IMR-90 (cell line): ENCODE data around the gene TAB2. TPM values are rescaled to one million over a fixed set of nuclear protein-coding genes. Genes with fewer than 3 reads are reported as not detected.

Experiments used
- ATAC-seq: fragments of 200-7000 bp; cut with Tn5 transposase; 2 replicates; pipeline ENCODE4 v1.9.1; 2020; ENCODE audit warnings: low read depth, mild to moderate bottlenecking, moderate library complexity
- BruUV-seq: library from RNA; stranded (reverse); fragments of 400-500 nt; replicated peaks from 2 replicates; lab custom pipeline; 2021; lab: Mats Ljungman, UMichigan
- CTCF ChIA-PET: fragments of 300-600 bp; formaldehyde crosslinking; extraction: SDS; loops from one replicate; lab custom pipeline; 2021; ENCODE audit warnings: antibody characterized with exemption; lab: Yijun Ruan, JAX
- POLR2A ChIA-PET: fragments of 300-600 bp; sonication (Branson Sonifier 250); formaldehyde crosslinking; loops from one replicate; lab custom pipeline; 2022; ENCODE audit warnings: antibody characterized with exemption; ENCODE audit not compliant: unreplicated experiment; lab: Charles Lee
- DNase-seq: peaks from one replicate; pipeline ENCODE4 v3.0.0; 2013
- H2AFZ ChIP-seq: replicated peaks from 2 replicates; pipeline ENCODE3; 2013; ENCODE audit warnings: low read length, mild to moderate bottlenecking; ENCODE audit not compliant: poor library complexity
- H2AK5ac ChIP-seq: 2 replicates; pipeline ENCODE4 v1.6.1; 2013; ENCODE audit warnings: low read depth, low read length, inconsistent platforms
- H2AK9ac ChIP-seq: replicated peaks from 2 replicates; pipeline ENCODE3; 2013; ENCODE audit warnings: mild to moderate bottlenecking, low read depth, low read length, moderate library complexity; ENCODE audit not compliant: poor library complexity
- H2BK120ac ChIP-seq: 2 replicates; pipeline ENCODE4 v1.6.1; 2013; ENCODE audit warnings: low read depth, low read length, inconsistent platforms
- H2BK15ac ChIP-seq: 3 replicates; pipeline ENCODE4 v1.6.1; 2013; ENCODE audit warnings: low read depth, low read length, inconsistent platforms
- H2BK20ac ChIP-seq: 2 replicates; pipeline ENCODE4 v1.6.1; 2013; ENCODE audit warnings: low read depth, mild to moderate bottlenecking, inconsistent platforms, low read length, moderate library complexity
- H2BK5ac ChIP-seq: 2 replicates; pipeline ENCODE4 v1.6.1; 2013; ENCODE audit warnings: mild to moderate bottlenecking, low read depth, low read length, inconsistent platforms; ENCODE audit not compliant: poor library complexity, severe bottlenecking
- H3K14ac ChIP-seq: replicated peaks from 2 replicates; pipeline ENCODE4 v1.6.1; 2013; ENCODE audit warnings: low read depth, low read length, inconsistent platforms
- H3K18ac ChIP-seq: 2 replicates; pipeline ENCODE4 v1.6.1; 2013; ENCODE audit warnings: low read depth, low read length, control low read depth
- H3K23ac ChIP-seq: 2 replicates; pipeline ENCODE4 v1.6.1; 2013; ENCODE audit warnings: low read depth, low read length, inconsistent platforms
- H3K27ac ChIP-seq: 2 replicates; pipeline ENCODE4 v1.5.1; 2013; ENCODE audit warnings: mild to moderate bottlenecking, control low read depth, low read length; ENCODE audit not compliant: insufficient read depth
- H3K27me3 ChIP-seq: 2 replicates; pipeline ENCODE4 v1.6.1; 2013; ENCODE audit warnings: low read length; ENCODE audit not compliant: control insufficient read depth, insufficient read depth
- H3K36me3 ChIP-seq: 2 replicates; pipeline ENCODE4 v1.6.1; 2013; ENCODE audit warnings: low read length, mixed read lengths; ENCODE audit not compliant: control insufficient read depth, insufficient read depth
- H3K4ac ChIP-seq: 2 replicates; pipeline ENCODE4 v1.6.1; 2013; ENCODE audit warnings: low read depth, low read length, inconsistent platforms
- H3K4me1 ChIP-seq: 2 replicates; pipeline ENCODE4 v1.6.1; 2013; ENCODE audit warnings: low read length, mixed read lengths; ENCODE audit not compliant: control insufficient read depth, insufficient read depth
- H3K4me2 ChIP-seq: 2 replicates; pipeline ENCODE4 v1.6.1; 2013; ENCODE audit warnings: low read depth, mild to moderate bottlenecking, control low read depth, low read length, moderate library complexity
- H3K4me3 ChIP-seq: 2 replicates; pipeline ENCODE4 v1.5.1; 2013; ENCODE audit warnings: low read depth, mild to moderate bottlenecking, control low read depth, low read length, moderate library complexity; ENCODE audit not compliant: insufficient read depth
- H3K56ac ChIP-seq: 2 replicates; pipeline ENCODE4 v1.6.1; 2013; ENCODE audit warnings: low read length, inconsistent platforms; ENCODE audit not compliant: insufficient read depth; ENCODE audit errors: extremely low read depth
- H3K79me1 ChIP-seq, 2 experiments: 2 replicates each; pipeline ENCODE4 v1.6.1; 2013; ENCODE audit warnings: low read length in 2 of 2, inconsistent platforms in 1 of 2, low read depth in 1 of 2
- H3K9ac ChIP-seq: 2 replicates; pipeline ENCODE4 v1.6.1; 2013; ENCODE audit warnings: low read depth, low read length, control low read depth
- H3K9me1 ChIP-seq: 2 replicates; pipeline ENCODE4 v1.6.1; 2013; ENCODE audit warnings: low read length, inconsistent platforms; ENCODE audit not compliant: insufficient read depth
- H3K9me3 ChIP-seq: 2 replicates; pipeline ENCODE4 v1.6.1; 2013; ENCODE audit warnings: low read length; ENCODE audit not compliant: control insufficient read depth, insufficient read depth
- H4K20me1 ChIP-seq: 2 replicates; pipeline ENCODE4 v1.6.1; 2013; ENCODE audit warnings: low read length, inconsistent platforms; ENCODE audit not compliant: insufficient read depth
- H4K5ac ChIP-seq: 2 replicates; pipeline ENCODE4 v1.6.1; 2013; ENCODE audit warnings: mild to moderate bottlenecking, low read depth, low read length, control low read depth
- H4K8ac ChIP-seq, 2 experiments: 2 replicates each; pipeline ENCODE4 v1.6.1; 2013; ENCODE audit warnings: low read depth in 2 of 2, low read length in 2 of 2, control low read depth in 1 of 2, inconsistent platforms in 1 of 2
- H4K91ac ChIP-seq: 2 replicates; pipeline ENCODE4 v1.6.1; 2013; ENCODE audit warnings: low read depth, low read length, inconsistent platforms; ENCODE audit not compliant: insufficient read depth
- BHLHE40 ChIP-seq: fragments of 150-350 bp; IDR thresholded peaks from 2 replicates; pipeline ENCODE4 v1.6.1; 2016; ENCODE audit warnings: mild to moderate bottlenecking, low read depth, low read length
- CEBPB ChIP-seq: IDR thresholded peaks from 2 replicates; pipeline ENCODE4 v1.6.1; 2012; ENCODE audit warnings: low read depth, low read length, improper control_type of control experiment
- CHD1 ChIP-seq: IDR thresholded peaks from 2 replicates; pipeline ENCODE4 v1.6.1; 2012; ENCODE audit warnings: low read depth, low read length, improper control_type of control experiment
- FOS ChIP-seq: fragments of 150-350 bp; IDR thresholded peaks from 2 replicates; pipeline ENCODE4 v1.6.1; 2016; ENCODE audit warnings: low read depth, low read length
- MAFK ChIP-seq: IDR thresholded peaks from 2 replicates; pipeline ENCODE4 v1.6.1; 2012; ENCODE audit warnings: low read depth, low read length, improper control_type of control experiment
- MAZ ChIP-seq: IDR thresholded peaks from 2 replicates; pipeline ENCODE4 v1.6.1; 2012; ENCODE audit warnings: low read depth, mild to moderate bottlenecking, low read length, improper control_type of control experiment, moderate library complexity, borderline replicate concordance
- MXI1 ChIP-seq: IDR thresholded peaks from 2 replicates; pipeline ENCODE4 v1.6.1; 2012; ENCODE audit warnings: low read depth, mild to moderate bottlenecking, low read length, moderate library complexity, borderline replicate concordance
- NFE2L2 ChIP-seq: fragments of 150-350 bp; IDR thresholded peaks from 2 replicates; pipeline ENCODE4 v1.6.1; 2016; ENCODE audit warnings: low read depth, mild to moderate bottlenecking, low read length
- POLR2A ChIP-seq: IDR thresholded peaks from 2 replicates; pipeline ENCODE4 v1.6.1; 2012; ENCODE audit warnings: mild to moderate bottlenecking, low read depth, low read length
- RAD21 ChIP-seq: IDR thresholded peaks from 2 replicates; pipeline ENCODE4 v1.6.1; 2012; ENCODE audit warnings: low read length, improper control_type of control experiment
- RCOR1 ChIP-seq: IDR thresholded peaks from 2 replicates; pipeline ENCODE4 v1.6.1; 2012; ENCODE audit warnings: mild to moderate bottlenecking, low read length, improper control_type of control experiment; ENCODE audit not compliant: insufficient replicate concordance
- RFX5 ChIP-seq: IDR thresholded peaks from 2 replicates; pipeline ENCODE4 v1.8.0; 2012; ENCODE audit warnings: low read depth, mild to moderate bottlenecking, low read length, moderate library complexity
- SMC3 ChIP-seq: fragments of 150-350 bp; IDR thresholded peaks from 2 replicates; pipeline ENCODE4 v1.6.1; 2016; ENCODE audit warnings: low read depth, mild to moderate bottlenecking, antibody characterized with exemption, low read length, moderate library complexity
- whole genome bisulfite sequencing, 2 experiments: methylation state at CpG; one replicate each; pipeline versions ENCODE4 v1.1.5 to v1.1.7; 2013; ENCODE audit warnings: missing lambda C conversion rate in 2 of 2; ENCODE audit not compliant: insufficient read length in 1 of 2; ENCODE audit errors: extremely low coverage in 2 of 2; 5-methylcytosine and 5-hydroxymethylcytosine counted together
- dilution Hi-C: fragments of 300-500 bp; cut with HindIII; formaldehyde crosslinking; loops from one replicate; pipeline ENCODE4 v1.14.3; 2018; ENCODE audit warnings: low sequenced_read_pairs; ENCODE audit not compliant: unreplicated experiment
- in situ Hi-C: fragments of 300-500 bp; cut with MboI; formaldehyde crosslinking; loops from 3 replicates; pipeline ENCODE4 v1.14.3; 2019; ENCODE audit warnings: low sequenced_read_pairs, inconsistent platforms, mixed read lengths
- intact Hi-C: fragments of 100-400 bp; cut with micrococcal nuclease; formaldehyde crosslinking; loops from 2 replicates; pipeline ENCODE4 v1.10.0; 2022
- polyA plus RNA-seq, 3 experiments: library from polyadenylated mRNA; depleted of rRNA; stranded (reverse); fragments of >200 nt; gene quantifications; 2 replicates each; pipeline ENCODE4 v1.2.3, GENCODE V29; 2012; ENCODE audit warnings: low replicate concordance in 1 of 3
- total RNA-seq: library from RNA; depleted of rRNA; stranded (reverse); fragments of >200 nt; gene quantifications from 2 replicates; pipeline ENCODE4 v1.2.3, GENCODE V29; 2012
- TF ChIP-seq, protein P1 (sequence below): conservative IDR thresholded peaks from 2 replicates; pipeline ENCODE4 v1.5.1; 2012; ENCODE audit warnings: mild to moderate bottlenecking, low read depth, low read length, improper control_type of control experiment
- TF ChIP-seq, protein P2 (sequence below): fragments of 150-350 bp; IDR thresholded peaks from 2 replicates; pipeline ENCODE4 v1.6.1; 2016; ENCODE audit warnings: low read depth, mild to moderate bottlenecking, low read length, moderate library complexity, borderline replicate concordance
- TF ChIP-seq, protein P3 (sequence below): fragments of 150-350 bp; IDR thresholded peaks from 2 replicates; pipeline ENCODE4 v1.6.1; 2017; ENCODE audit warnings: mild to moderate bottlenecking, antibody characterized with exemption, low read length, low read depth

The TAB2 gene
- total and polyA plus RNA-seq, 2 of the 4 experiments (the other 2 are of a cell fraction) = 20.8 to 25.3 TPM

DNA sequence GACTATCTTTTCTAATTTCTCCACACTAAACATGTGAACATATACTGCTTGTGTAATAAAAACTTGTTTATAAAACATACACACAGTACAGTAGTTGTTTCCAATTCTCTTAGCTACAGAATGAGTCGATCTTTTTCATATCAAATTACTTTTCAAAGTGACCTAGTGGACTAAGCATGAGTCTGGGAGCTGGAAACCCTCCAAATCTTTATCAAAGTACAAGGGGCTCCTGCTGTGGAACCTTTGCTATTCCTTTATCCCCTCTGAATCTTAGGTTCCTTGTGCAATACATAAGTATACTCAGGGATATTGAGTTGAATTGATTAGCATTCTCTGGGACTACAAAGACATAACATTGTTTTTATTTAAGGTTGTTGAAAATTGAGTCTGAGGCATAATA lies 48.7 kb upstream of the TAB2 start:
- ATAC-seq = peak; percentile 42

More for the DNA sequence above, 48.7 kb upstream of the TAB2 start:
- in situ Hi-C loops = no loop called here
- no peak overlapping the region for H3K18ac ChIP-seq
- H3K23ac ChIP-seq = no peak overlapping the region
- peaks cover 32% of the 10 kb centered on the region for H3K27me3 ChIP-seq
- H3K14ac ChIP-seq = no peak overlapping the region
- H3K9me1 ChIP-seq = no peaks in the 10 kb centered on the region
- peaks cover 4% of the 10 kb centered on the region for H3K9me3 ChIP-seq
- no peak overlapping the region for H2AFZ ChIP-seq
- no peak overlapping the region for H2BK15ac ChIP-seq
- H3K36me3 ChIP-seq = no peaks in the 10 kb centered on the region
- no peaks in the 10 kb centered on the region for H4K20me1 ChIP-seq
- H2BK20ac ChIP-seq = no peak overlapping the region
- no CpG with 5 or more reads among the region's 1 CpG for WGBS, 2 experiments
- no peak overlapping the region for H2AK5ac ChIP-seq
- H4K8ac ChIP-seq = no peak overlapping the region
- H3K27ac ChIP-seq = no peak overlapping the region
- ChIA-PET POLR2A (no interaction called here), CTCF (no interaction called here)
- H3K4ac ChIP-seq = no peak overlapping the region
- H3K79me1 ChIP-seq = no peaks in the 10 kb centered on the region
- no peak overlapping the region for H4K91ac ChIP-seq
- H4K5ac ChIP-seq = no peak overlapping the region
- no TSS peak for BruUV-seq
- peak; percentile 51 for DNase-seq
- H2AK9ac ChIP-seq = no peak overlapping the region
- no peaks in the 10 kb centered on the region for H3K4me1 ChIP-seq
- no peak overlapping the region for H3K9ac ChIP-seq
- no peak overlapping the region for H3K56ac ChIP-seq
- no peak overlapping the region for H2BK120ac ChIP-seq
- TF ChIP-seq CHD1 = no peak
- TF ChIP-seq, protein P1, sequence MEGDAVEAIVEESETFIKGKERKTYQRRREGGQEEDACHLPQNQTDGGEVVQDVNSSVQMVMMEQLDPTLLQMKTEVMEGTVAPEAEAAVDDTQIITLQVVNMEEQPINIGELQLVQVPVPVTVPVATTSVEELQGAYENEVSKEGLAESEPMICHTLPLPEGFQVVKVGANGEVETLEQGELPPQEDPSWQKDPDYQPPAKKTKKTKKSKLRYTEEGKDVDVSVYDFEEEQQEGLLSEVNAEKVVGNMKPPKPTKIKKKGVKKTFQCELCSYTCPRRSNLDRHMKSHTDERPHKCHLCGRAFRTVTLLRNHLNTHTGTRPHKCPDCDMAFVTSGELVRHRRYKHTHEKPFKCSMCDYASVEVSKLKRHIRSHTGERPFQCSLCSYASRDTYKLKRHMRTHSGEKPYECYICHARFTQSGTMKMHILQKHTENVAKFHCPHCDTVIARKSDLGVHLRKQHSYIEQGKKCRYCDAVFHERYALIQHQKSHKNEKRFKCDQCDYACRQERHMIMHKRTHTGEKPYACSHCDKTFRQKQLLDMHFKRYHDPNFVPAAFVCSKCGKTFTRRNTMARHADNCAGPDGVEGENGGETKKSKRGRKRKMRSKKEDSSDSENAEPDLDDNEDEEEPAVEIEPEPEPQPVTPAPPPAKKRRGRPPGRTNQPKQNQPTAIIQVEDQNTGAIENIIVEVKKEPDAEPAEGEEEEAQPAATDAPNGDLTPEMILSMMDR = no peak
- no peak for TF ChIP-seq MXI1
- no peak for TF ChIP-seq CEBPB
- TF ChIP-seq POLR2A = no peak
- TF ChIP-seq MAZ = no peak
- no peak for TF ChIP-seq RCOR1
- TF ChIP-seq, protein P2, sequence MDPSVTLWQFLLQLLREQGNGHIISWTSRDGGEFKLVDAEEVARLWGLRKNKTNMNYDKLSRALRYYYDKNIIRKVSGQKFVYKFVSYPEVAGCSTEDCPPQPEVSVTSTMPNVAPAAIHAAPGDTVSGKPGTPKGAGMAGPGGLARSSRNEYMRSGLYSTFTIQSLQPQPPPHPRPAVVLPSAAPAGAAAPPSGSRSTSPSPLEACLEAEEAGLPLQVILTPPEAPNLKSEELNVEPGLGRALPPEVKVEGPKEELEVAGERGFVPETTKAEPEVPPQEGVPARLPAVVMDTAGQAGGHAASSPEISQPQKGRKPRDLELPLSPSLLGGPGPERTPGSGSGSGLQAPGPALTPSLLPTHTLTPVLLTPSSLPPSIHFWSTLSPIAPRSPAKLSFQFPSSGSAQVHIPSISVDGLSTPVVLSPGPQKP = no peak
- TF ChIP-seq SMC3 = no peak
- TF ChIP-seq NFE2L2 = no peak
- TF ChIP-seq, protein P3, sequence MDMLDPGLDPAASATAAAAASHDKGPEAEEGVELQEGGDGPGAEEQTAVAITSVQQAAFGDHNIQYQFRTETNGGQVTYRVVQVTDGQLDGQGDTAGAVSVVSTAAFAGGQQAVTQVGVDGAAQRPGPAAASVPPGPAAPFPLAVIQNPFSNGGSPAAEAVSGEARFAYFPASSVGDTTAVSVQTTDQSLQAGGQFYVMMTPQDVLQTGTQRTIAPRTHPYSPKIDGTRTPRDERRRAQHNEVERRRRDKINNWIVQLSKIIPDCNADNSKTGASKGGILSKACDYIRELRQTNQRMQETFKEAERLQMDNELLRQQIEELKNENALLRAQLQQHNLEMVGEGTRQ = no peak
- no peak for TF ChIP-seq BHLHE40
- TF ChIP-seq FOS = no peak
- TF ChIP-seq RAD21 = no peak
- TF ChIP-seq MAFK = no peak
- no peak for TF ChIP-seq RFX5
- H3K4me3 ChIP-seq = no peak overlapping the region
- no peak overlapping the region for H2BK5ac ChIP-seq
- H3K4me2 ChIP-seq = no peak overlapping the region
- dilution Hi-C loops = no loop called here
- intact Hi-C loops = no loop called here
